ENCODE data around the gene NCOR2. TPM values are rescaled to one million over a fixed set of nuclear protein-coding genes. Genes with fewer than 3 reads are reported as not detected.

NCOR2 gene
- total RNA-seq, 1 experiment from 2014 or later: 153 TPM

DNA sequence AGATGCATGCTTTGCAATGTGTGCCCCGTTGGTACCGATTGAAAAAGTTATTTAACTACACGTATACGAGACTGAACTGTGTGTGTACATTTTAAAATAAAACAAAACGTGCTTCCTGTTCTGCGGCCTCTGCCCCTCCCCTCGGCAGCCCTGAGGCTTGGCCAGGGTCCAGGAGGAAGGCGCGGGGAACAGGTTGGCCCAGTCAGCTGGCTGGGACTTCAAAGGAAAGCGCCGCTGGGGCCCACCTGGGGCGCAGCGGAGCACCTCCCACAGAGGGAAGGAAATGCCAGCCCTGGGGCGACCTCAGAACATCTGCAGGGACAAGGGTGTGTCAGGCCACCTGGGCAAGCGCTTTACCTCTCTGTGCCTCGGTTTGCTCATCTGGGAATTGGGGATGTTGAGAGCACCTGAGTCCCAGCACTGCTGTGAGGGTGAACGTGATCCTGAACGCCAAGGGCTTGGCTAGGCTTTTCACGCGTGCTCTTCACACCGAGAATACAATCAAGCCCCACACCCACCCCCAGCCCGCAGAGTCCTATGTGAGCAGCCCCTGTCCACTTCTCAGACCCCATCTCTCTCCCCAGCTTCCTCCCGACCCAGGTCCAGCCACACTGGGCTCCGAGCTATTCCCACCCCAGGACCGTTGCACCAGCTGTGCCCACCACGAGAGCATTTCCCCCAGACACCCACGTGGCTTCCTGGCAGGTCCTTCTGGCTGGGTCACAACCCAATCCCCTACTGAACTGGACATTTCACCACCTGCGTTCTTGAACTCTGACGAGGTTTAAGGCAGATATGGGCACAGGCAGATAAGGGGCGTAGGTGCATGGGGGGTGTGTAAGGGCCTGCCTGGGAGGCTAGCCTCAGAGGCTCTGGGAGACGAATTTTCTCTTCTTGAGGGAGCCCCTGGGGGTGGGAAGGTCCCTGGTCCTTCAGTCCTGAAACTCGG, 41.9 kb upstream of the NCOR2 start:
- CTCF ChIA-PET: no interaction called here

More for the DNA sequence above, 41.9 kb upstream of the NCOR2 start:
- ATAC-seq: peak; percentile 81
- H3K36me3 ChIP-seq (ENCODE audit: control insufficient read depth in 1 of 2, insufficient read depth in 2 of 2, low read length in 2 of 2): no peaks in the 10 kb centered on the region
- peak overlapping the region; percentile 86 for H2AFZ ChIP-seq (ENCODE audit: low read depth, low read length, poor library complexity, severe bottlenecking)
- H3K9me2 ChIP-seq (ENCODE audit: insufficient read depth): no peaks in the 10 kb centered on the region
- DNase-seq (ENCODE audit: low read depth, low spot score): peak; percentile 64
- H3K4me1 ChIP-seq (ENCODE audit: control insufficient read depth in 1 of 2, insufficient read depth in 2 of 2, low read length in 2 of 2): peaks cover 27 to 54% of the 10 kb centered on the region in 2 experiments
- intact Hi-C loops (cut with micrococcal nuclease): no loop called here
- peaks cover 0 to 3% of the 10 kb centered on the region in 2 experiments; a peak in 1 of 4 replicates for H3K9me3 ChIP-seq (ENCODE audit: control insufficient read depth in 1 of 2, insufficient read depth in 1 of 2, low read depth in 1 of 2, low read length in 2 of 2)
- H3K4me2 ChIP-seq (ENCODE audit: low read length): peak overlapping the region; percentile 79
- H3K79me2 ChIP-seq (ENCODE audit: insufficient read depth, low read length): no peaks in the 10 kb centered on the region
- peak overlapping the region; percentile 48 for H3K9ac ChIP-seq (ENCODE audit: low read length)
- peak overlapping the region; percentile 7 to 26 for H3K4me3 ChIP-seq (replicated peaks in 1 of 2; ENCODE audit: low read depth in 1 of 2, low read length in 2 of 2)
- TF ChIP-seq, protein P1, sequence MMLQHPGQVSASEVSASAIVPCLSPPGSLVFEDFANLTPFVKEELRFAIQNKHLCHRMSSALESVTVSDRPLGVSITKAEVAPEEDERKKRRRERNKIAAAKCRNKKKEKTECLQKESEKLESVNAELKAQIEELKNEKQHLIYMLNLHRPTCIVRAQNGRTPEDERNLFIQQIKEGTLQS (IDR thresholded peaks at IDR 0.05): no peak
- TF ChIP-seq TCF7L2 (IDR thresholded peaks at IDR 0.05; ENCODE audit: borderline replicate concordance, extremely low read depth, insufficient read depth, insufficient read length) (peak; percentile 99), POLR2AphosphoS5 (IDR thresholded peaks at IDR 0.05; ENCODE audit: low read depth, low read length) (peak; percentile 77), SRF (IDR thresholded peaks at IDR 0.05; ENCODE audit: low read depth) (no peak), CBX3 (IDR thresholded peaks at IDR 0.05; ENCODE audit: low read depth) (peak; percentile 98), EZH2phosphoT487 (IDR thresholded peaks at IDR 0.05; ENCODE audit: borderline replicate concordance) (no peak), JUND (IDR thresholded peaks at IDR 0.05) (no peak; the same call in 1 of the 2 replicates), SIN3A (IDR thresholded peaks at IDR 0.05; ENCODE audit: low read depth) (no peak; the same call in 1 of the 2 replicates), POLR2A (IDR thresholded peaks at IDR 0.05; ENCODE audit: borderline replicate concordance, extremely low read depth, insufficient read depth, insufficient read length) (no peak), RAD21 (IDR thresholded peaks at IDR 0.05; ENCODE audit: low read depth) (no peak; the same call in 1 of the 2 replicates), ZFX (IDR thresholded peaks at IDR 0.05) (no peak), EZH2 (IDR thresholded peaks at IDR 0.05) (no peak), CEBPB (IDR thresholded peaks at IDR 0.05; ENCODE audit: low read depth) (no peak; the same call in 1 of the 2 replicates), YY1 (IDR thresholded peaks at IDR 0.05; ENCODE audit: extremely low read depth, insufficient replicate concordance, low read depth, low read length) (no peak), SP1 (IDR thresholded peaks at IDR 0.05; ENCODE audit: low read depth) (peak; percentile 96), EGR1 (IDR thresholded peaks at IDR 0.05; ENCODE audit: low read depth) (no peak), ELF1 (IDR thresholded peaks at IDR 0.05; ENCODE audit: borderline replicate concordance, low read depth) (no peak), ZNF274 (IDR thresholded peaks at IDR 0.05; ENCODE audit: low read depth, low read length) (no peak)
- TF ChIP-seq, protein P2, sequence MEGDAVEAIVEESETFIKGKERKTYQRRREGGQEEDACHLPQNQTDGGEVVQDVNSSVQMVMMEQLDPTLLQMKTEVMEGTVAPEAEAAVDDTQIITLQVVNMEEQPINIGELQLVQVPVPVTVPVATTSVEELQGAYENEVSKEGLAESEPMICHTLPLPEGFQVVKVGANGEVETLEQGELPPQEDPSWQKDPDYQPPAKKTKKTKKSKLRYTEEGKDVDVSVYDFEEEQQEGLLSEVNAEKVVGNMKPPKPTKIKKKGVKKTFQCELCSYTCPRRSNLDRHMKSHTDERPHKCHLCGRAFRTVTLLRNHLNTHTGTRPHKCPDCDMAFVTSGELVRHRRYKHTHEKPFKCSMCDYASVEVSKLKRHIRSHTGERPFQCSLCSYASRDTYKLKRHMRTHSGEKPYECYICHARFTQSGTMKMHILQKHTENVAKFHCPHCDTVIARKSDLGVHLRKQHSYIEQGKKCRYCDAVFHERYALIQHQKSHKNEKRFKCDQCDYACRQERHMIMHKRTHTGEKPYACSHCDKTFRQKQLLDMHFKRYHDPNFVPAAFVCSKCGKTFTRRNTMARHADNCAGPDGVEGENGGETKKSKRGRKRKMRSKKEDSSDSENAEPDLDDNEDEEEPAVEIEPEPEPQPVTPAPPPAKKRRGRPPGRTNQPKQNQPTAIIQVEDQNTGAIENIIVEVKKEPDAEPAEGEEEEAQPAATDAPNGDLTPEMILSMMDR (IDR thresholded peaks at IDR 0.05 in 2 of 3, conservative IDR thresholded peaks at IDR 0.05 in 1 of 3; ENCODE audit: borderline replicate concordance in 1 of 3, insufficient read depth in 1 of 3, low read depth in 2 of 3, low read length in 2 of 3): no peak
- TF ChIP-seq, protein P3, sequence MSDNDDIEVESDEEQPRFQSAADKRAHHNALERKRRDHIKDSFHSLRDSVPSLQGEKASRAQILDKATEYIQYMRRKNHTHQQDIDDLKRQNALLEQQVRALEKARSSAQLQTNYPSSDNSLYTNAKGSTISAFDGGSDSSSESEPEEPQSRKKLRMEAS (IDR thresholded peaks at IDR 0.05): peak; percentile 87
- TF ChIP-seq, protein P4, sequence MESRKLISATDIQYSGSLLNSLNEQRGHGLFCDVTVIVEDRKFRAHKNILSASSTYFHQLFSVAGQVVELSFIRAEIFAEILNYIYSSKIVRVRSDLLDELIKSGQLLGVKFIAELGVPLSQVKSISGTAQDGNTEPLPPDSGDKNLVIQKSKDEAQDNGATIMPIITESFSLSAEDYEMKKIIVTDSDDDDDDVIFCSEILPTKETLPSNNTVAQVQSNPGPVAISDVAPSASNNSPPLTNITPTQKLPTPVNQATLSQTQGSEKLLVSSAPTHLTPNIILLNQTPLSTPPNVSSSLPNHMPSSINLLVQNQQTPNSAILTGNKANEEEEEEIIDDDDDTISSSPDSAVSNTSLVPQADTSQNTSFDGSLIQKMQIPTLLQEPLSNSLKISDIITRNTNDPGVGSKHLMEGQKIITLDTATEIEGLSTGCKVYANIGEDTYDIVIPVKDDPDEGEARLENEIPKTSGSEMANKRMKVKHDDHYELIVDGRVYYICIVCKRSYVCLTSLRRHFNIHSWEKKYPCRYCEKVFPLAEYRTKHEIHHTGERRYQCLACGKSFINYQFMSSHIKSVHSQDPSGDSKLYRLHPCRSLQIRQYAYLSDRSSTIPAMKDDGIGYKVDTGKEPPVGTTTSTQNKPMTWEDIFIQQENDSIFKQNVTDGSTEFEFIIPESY (IDR thresholded peaks at IDR 0.05; ENCODE audit: extremely low read depth, insufficient replicate concordance, low read length): peak; percentile 21
- POLR2A ChIA-PET: interaction anchor here (0.6 kb wide), 1 partner anchor 79 kb away, joined by 4 read pairs; no protein-coding TSS in a partner anchor
- H4K20me1 ChIP-seq (ENCODE audit: insufficient read depth): no peaks in the 10 kb centered on the region
- no TSS peak for BruUV-seq (replicated peaks)
- no peaks in the 10 kb centered on the region for H3K27me3 ChIP-seq (ENCODE audit: insufficient read depth, low read length)
- peak overlapping the region; percentile 48 for H3K27ac ChIP-seq (ENCODE audit: low read depth, low read length)
- RAD21 ChIA-PET (ENCODE audit: low non-redundant PET in 1 of 2, low total read pairs in 2 of 2, uncharacterized antibody in 2 of 2, unreplicated experiment in 2 of 2): interaction anchor here in 1 of 2 experiments (0.6 to 1.1 kb wide), 2 partner anchors 24 to 77 kb away, joined by 3 read pairs; no protein-coding TSS in a partner anchor

Data from HCT116 (cell line).